ENCODE measurements around the gene CRNKL1.

- TF ChIP-seq CTCF (IDR thresholded peaks at IDR 0.05), result no peak
- no peak for TF ChIP-seq POLR2A (IDR thresholded peaks at IDR 0.05; ENCODE audit: low read depth)
- no peak for TF ChIP-seq POLR2AphosphoS5 (IDR thresholded peaks at IDR 0.05)
Measured at GRCh38 chr20:20051767-20052073, 546 bp downstream of the CRNKL1 start.
